ENCODE results near the gene VAC14. TPM values are rescaled to one million over a fixed set of nuclear protein-coding genes. Genes with fewer than 3 reads are reported as not detected.
"Not testable (repeated sequence)": the region's sequence is repeated elsewhere in the genome, so short reads cannot be mapped to it uniquely, and the experiment has no call there.

Gene VAC14
- polyA plus RNA-seq, 1 donor from 2014 or later = 48.5 TPM

GRCh38 chr16:70747703-70748631 is 53.0 kb downstream of the VAC14 start:
- no peaks in the 10 kb centered on the region for H3K27me3 Mint-ChIP-seq
- H3K4me1 Mint-ChIP-seq = peaks cover 0 to 4% (median 0%) of the 10 kb centered on the region in 3 donors
- H3K9me3 Mint-ChIP-seq = peaks cover 0 to 2% (median 2%) of the 10 kb centered on the region in 3 donors
- H3K27ac Mint-ChIP-seq = no peak overlapping the region
- peaks cover 17% of the 10 kb centered on the region for H3K36me3 Mint-ChIP-seq
- H3K4me3 Mint-ChIP-seq = no peak overlapping the region

GRCh38 chr16:70746708-70747424 is 54.1 kb downstream of the VAC14 start:
- peaks cover 0 to 2% (median 2%) of the 10 kb centered on the region in 3 donors for H3K9me3 Mint-ChIP-seq
- H3K27ac Mint-ChIP-seq = peak overlapping the region in 1 of 3 donors; percentile 86
- peaks cover 0 to 4% (median 0%) of the 10 kb centered on the region in 3 donors for H3K4me1 Mint-ChIP-seq
- H3K27me3 Mint-ChIP-seq = no peaks in the 10 kb centered on the region
- H3K4me3 Mint-ChIP-seq = no peak overlapping the region
- H3K36me3 Mint-ChIP-seq = peaks cover 15% of the 10 kb centered on the region

GRCh38 chr16:70746040-70746707 is 54.8 kb downstream of the VAC14 start:
- peak overlapping the region in 1 of 4 donors; percentile 57 for H3K4me3 Mint-ChIP-seq
- H3K4me1 Mint-ChIP-seq = peaks cover 0 to 4% (median 0%) of the 10 kb centered on the region in 3 donors
- H3K27me3 Mint-ChIP-seq = no peaks in the 10 kb centered on the region
- peaks cover 18% of the 10 kb centered on the region for H3K36me3 Mint-ChIP-seq
- peak overlapping the region in 1 of 3 donors; percentile 86 for H3K27ac Mint-ChIP-seq
- H3K9me3 Mint-ChIP-seq = peaks cover 0 to 2% (median 2%) of the 10 kb centered on the region in 3 donors

DNA sequence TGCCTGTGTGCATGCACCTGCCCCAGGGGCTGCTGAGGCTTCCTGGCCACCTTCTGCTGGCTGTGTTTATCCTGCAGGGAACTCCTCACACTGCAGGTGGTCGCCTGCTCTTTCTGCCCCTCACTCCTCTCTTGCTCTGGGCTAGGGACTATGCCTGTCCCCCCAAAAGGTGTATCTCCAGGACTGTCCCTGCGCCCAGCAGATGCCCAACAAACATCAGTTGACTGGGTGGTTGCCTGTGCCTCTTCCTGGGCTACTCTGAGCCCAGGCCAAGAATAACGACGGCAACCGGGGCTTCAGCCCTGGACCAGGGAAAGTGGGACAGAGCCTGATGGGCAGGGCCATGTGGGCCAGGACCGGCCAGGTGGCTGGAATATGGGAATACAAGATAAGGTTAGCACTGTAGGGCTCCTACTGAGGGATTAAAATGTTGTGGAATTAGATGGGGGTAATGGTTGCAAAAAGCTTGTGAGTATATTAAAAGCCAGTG is 55.4 kb downstream of the VAC14 start:
- no peak overlapping the region for H3K27ac Mint-ChIP-seq
- H3K9me3 Mint-ChIP-seq = peaks cover 0 to 2% (median 2%) of the 10 kb centered on the region in 3 donors
- H3K36me3 Mint-ChIP-seq = peaks cover 18% of the 10 kb centered on the region
- H3K27me3 Mint-ChIP-seq = no peaks in the 10 kb centered on the region
- peaks cover 0 to 4% (median 0%) of the 10 kb centered on the region in 3 donors for H3K4me1 Mint-ChIP-seq
- H3K4me3 Mint-ChIP-seq = no peak overlapping the region

- Mint-ChIP-seq H3K27me3 (no peaks in the 10 kb centered on the region), H3K36me3 (peaks cover 18% of the 10 kb centered on the region), H3K9me3 (peaks cover 0 to 2% (median 2%) of the 10 kb centered on the region in 3 donors), H3K4me1 (peaks cover 0 to 4% (median 1%) of the 10 kb centered on the region in 3 donors), H3K4me3 (no peak overlapping the region), H3K27ac (no peak overlapping the region)
These were observed 56.6 kb downstream of the VAC14 start for GRCh38 chr16:70744366-70744765.

DNA sequence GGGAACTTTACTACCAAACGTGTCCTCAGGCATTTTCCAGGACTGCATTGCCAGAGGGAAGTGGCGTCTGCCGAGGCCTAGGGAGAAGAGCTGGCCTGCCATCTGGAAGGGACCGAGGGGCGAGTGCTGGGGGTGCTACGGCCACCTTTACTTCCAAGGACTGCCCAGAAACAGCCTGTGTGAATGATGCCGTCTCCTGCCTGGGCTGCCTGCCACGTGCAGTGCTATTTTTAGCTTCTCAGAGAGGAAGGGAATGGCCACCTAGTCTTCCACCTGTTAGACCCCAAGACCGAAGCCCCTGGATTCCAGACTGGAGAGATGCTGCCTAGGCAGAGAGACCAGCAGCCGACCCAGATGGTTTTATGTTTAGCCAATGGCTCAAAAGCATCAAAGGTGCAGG is 57.2 kb downstream of the VAC14 start:
- no peak overlapping the region for H3K4me3 Mint-ChIP-seq
- peaks cover 0 to 3% (median 1%) of the 10 kb centered on the region in 3 donors for H3K4me1 Mint-ChIP-seq
- no peaks in the 10 kb centered on the region for H3K27me3 Mint-ChIP-seq
- H3K9me3 Mint-ChIP-seq = peaks cover 0 to 2% (median 2%) of the 10 kb centered on the region in 3 donors
- H3K36me3 Mint-ChIP-seq = peaks cover 18% of the 10 kb centered on the region
- H3K27ac Mint-ChIP-seq = no peak overlapping the region

GRCh38 chr16:70742967-70743366 is 58.0 kb downstream of the VAC14 start:
- not testable (repeated sequence) for H3K4me1 Mint-ChIP-seq, H3K9me3 Mint-ChIP-seq, H3K27ac Mint-ChIP-seq, H3K27me3 Mint-ChIP-seq, H3K4me3 Mint-ChIP-seq
- peaks cover 16% of the 10 kb centered on the region for H3K36me3 Mint-ChIP-seq

- Mint-ChIP-seq H3K4me3 (no peak overlapping the region), H3K27ac (peak overlapping the region in 1 of 3 donors; percentile 42), H3K9me3 (peaks cover 0 to 2% (median 2%) of the 10 kb centered on the region in 3 donors), H3K4me1 (peaks cover 5 to 12% (median 10%) of the 10 kb centered on the region in 3 donors), H3K36me3 (peaks cover 20% of the 10 kb centered on the region), H3K27me3 (no peaks in the 10 kb centered on the region)
These were observed 59.2 kb downstream of the VAC14 start for GRCh38 chr16:70741783-70742125.

GRCh38 chr16:70740914-70741782 is 59.8 kb downstream of the VAC14 start:
- Mint-ChIP-seq H3K4me3 (no peak overlapping the region), H3K27ac (peak overlapping the region in 1 of 3 donors; percentile 42), H3K9me3 (peaks cover 0 to 2% (median 2%) of the 10 kb centered on the region in 3 donors), H3K4me1 (peaks cover 5 to 12% (median 10%) of the 10 kb centered on the region in 3 donors), H3K36me3 (peaks cover 20% of the 10 kb centered on the region), H3K27me3 (no peaks in the 10 kb centered on the region)

DNA sequence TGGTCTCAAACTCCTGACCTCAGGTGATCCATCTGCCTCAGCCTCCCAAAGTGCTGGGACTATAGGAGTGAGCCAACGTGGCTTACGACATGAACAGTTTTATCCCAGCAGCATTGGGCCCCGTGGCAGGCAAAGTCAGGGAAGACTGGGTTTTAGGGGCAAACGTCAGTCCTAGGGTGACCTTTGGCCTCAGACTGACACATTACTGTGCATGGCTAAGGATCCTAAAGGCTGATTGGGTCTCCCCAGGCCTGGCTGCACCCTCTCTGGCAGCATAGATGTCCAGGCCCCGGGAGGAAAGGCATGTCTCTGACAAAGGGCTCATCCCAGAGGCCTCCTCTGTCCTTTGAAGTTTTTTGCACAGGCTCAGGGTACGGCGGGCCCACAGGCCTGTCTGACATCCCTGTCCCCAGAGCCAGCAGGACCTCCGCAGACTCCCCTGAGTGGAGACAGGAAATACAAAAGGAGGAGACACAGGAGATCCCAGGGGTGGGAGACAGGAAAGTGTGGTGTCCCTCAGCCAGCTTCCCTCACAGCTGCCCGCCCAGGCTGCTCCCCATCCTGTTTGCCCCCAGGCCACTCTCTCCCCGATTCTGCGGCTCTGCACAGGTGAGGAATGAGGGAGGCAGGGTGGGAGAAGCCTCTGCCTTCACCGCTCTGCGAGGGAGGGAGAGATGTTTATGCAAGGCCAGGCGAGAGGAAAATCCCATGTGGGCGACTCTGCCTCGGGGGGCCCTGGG is 60.6 kb downstream of the VAC14 start:
- no peak overlapping the region for H3K4me3 Mint-ChIP-seq

GRCh38 chr16:70739389-70739788 is 61.6 kb downstream of the VAC14 start:
- H3K9me3 Mint-ChIP-seq = peaks cover 0 to 2% (median 2%) of the 10 kb centered on the region in 3 donors
- no peaks in the 10 kb centered on the region for H3K27me3 Mint-ChIP-seq
- no peak overlapping the region for H3K27ac Mint-ChIP-seq
- H3K36me3 Mint-ChIP-seq = peaks cover 12% of the 10 kb centered on the region
- peaks cover 5 to 12% (median 10%) of the 10 kb centered on the region in 3 donors for H3K4me1 Mint-ChIP-seq
- no peak overlapping the region for H3K4me3 Mint-ChIP-seq

More for the DNA sequence above, 60.6 kb downstream of the VAC14 start:
- H3K27me3 Mint-ChIP-seq = no peaks in the 10 kb centered on the region
- H3K4me1 Mint-ChIP-seq = peaks cover 5 to 12% (median 10%) of the 10 kb centered on the region in 3 donors
- peak overlapping the region in 1 of 3 donors; percentile 23 for H3K27ac Mint-ChIP-seq
- H3K9me3 Mint-ChIP-seq = peaks cover 0 to 2% (median 2%) of the 10 kb centered on the region in 3 donors
- H3K36me3 Mint-ChIP-seq = peaks cover 15% of the 10 kb centered on the region

- Mint-ChIP-seq H3K9me3 (peaks cover 0 to under 1% (median under 1%) of the 10 kb centered on the region in 3 donors), H3K4me3 (peak overlapping the region in 1 of 4 donors; percentile 89), H3K27ac (peak overlapping the region; percentile 77 to 98 (median 87)), H3K36me3 (peaks cover 10% of the 10 kb centered on the region), H3K27me3 (no peaks in the 10 kb centered on the region), H3K4me1 (peaks cover 5 to 12% (median 10%) of the 10 kb centered on the region in 3 donors)
These were observed 62.6 kb downstream of the VAC14 start for GRCh38 chr16:70738083-70738977.

Data from IgD-negative memory B cell (primary cell).